HG02623 (cell line): Measurements from ENCODE around the gene TUBE1.
"Not testable (repeated sequence)": the region's sequence is repeated elsewhere in the genome, so short reads cannot be mapped to it uniquely, and the experiment has no call there.

Experiments
- ATAC-seq: cut with Tn5 transposase; IDR thresholded peaks from one replicate; pipeline ENCODE4 v1.9.1; 2021; ENCODE audit warnings: moderate library complexity; ENCODE audit not compliant: unreplicated experiment

Gene TUBE1

DNA sequence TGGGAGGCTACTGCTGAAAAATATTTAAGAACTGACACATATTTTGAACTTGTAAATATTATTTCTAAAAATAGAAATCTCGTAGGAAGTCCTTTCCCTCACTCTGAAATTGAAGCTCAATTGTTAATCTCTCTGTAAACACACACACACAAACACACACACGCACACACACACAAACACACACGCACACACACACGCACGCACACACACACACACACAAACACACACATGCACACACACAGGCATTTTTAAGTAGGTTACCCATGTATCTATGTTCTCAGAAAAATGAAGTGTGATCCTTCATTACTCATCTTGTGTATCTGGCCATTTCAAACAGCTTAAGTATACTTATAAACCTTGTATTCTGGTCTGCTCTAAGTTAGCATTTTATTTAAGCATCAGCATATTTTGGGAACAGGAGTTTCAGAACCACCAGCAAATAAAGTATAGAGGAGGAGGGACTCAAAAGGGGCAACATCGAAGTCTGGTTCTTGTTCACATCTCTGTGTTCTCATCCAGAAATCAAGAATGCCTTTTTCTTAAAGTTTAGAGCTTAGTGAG, 21.8 kb downstream of the TUBE1 start:
- ATAC-seq, result no peak

DNA sequence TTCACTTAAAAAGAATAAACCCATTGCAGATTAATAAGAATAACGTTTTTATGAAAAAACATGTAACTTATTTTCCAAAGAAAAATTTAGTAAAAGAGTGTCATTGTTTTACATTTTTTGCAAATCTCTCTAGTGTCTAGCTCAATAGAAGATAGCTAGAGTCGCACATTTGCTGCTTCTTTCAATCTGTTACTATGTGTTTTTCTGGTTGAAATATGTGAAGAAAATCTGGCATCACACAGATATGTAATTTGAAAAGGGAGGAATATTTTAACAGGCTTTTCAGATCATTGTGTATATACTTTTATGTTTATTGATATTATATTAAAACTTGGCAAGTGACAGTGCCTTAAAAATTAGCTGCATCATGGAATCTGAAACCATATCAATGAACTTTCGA, 24.3 kb downstream of the TUBE1 start:
- ATAC-seq, result no peak

DNA sequence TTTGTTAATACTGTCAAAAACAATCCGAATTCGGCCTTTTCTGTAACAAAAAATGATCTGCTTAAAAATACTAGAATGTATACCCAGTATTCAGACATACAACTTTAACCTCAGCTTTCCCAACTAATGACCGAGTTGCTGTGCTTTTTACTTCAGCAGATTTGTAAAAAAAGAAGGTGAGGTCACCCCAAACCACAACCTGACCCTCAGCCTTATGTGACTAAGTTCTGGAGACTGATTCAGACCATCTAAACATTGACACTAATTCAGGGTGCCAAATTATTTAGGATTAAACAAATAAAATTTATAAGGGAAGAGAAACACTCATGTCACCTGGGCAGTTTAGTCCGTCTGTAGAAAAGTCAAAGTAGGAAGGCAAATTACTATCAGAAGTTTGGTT, 25.7 kb downstream of the TUBE1 start:
- ATAC-seq, result no peak

DNA sequence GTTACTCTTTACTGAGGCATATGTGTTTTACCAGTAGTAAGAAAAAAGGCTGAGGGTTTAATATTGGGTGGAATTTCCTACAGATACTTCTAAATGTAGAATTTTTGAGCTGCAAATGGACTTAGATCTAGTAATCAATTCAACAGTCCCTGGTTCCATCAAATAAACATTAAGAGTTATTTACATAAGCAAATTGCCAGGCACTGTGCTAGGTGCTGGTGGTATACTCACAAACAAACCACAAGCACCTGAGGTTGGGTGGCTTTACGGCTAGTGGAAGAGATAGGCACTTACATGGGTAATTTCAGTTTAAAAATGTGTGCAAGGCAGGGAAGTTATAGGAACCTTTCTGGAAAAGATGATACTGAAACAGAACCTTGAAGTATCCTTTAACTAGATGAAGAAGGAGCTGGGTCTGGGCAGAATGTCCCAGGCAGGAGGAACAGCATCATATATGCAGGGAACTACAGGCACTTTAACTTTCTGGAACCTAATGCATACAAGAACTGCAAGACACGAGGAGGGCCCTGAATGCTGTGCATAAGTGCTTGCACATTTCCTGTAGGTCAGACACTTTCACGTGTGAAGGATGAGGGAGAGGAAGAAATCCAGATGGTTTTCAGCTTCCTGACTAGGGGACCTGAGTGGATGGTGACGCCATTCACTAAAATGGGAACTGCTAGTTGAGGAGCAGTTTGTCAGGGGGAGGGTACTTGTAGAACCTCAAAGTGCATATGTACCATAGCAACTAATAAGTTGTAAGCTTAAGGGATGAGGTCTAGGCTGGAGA, 28.8 kb downstream of the TUBE1 start:
- no peak for ATAC-seq

DNA sequence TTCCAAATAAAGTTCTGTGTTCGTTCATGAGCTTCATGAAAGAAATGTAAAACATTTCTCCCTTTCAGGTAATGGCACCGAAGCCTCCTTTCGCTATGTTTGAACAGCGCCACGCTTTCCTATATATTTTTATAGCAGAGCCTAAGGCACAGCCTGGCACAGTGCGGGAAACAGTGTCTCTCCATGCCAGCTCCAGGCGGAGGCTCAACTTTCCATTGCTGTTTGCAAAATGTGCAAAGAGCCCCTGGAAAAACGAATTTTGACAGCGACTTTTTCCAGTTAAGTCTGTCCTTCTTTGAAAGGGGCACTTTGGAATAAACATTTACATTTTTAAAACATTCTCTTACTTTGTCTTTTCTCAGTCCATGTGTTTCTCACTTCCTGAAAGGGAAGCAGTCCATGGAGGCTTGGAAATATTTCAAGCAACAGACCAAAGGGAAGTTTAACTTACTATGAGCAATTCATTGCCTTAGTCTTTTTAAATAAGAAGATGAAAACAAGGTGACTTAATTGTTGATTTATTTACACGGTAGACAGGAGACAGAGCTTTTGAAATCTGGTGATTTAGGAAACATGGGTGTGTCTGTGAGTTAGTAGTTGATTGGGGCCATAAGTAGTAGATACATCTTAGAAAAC, 32.6 kb downstream of the TUBE1 start:
- ATAC-seq, result no peak

DNA sequence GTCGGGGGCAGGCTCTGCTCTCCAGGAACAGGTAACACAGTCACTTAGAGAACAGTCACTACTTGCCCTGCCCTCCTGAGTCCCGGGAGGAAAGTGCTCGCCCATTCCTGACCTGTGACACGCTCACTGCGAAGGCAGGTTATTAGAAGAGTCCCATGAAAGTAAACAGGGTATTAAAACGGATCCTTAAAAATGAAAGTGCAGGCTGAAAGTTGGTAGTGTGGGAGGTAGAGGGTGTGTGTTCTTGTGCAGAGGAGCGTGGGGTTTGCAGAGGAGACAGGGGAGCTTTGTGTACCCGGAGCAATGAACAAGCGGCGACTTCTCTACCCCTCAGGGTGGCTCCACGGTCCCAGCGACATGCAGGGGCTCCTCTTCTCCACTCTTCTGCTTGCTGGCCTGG, 33.3 kb downstream of the TUBE1 start, which contains the start of gene CCN6:
Gene CCN6, plus strand, starts transcription at position 104 of the 400 bp plus-strand sequence. Its CDS starts 254 bp downstream, at position 358.
- ATAC-seq, result no peak

DNA sequence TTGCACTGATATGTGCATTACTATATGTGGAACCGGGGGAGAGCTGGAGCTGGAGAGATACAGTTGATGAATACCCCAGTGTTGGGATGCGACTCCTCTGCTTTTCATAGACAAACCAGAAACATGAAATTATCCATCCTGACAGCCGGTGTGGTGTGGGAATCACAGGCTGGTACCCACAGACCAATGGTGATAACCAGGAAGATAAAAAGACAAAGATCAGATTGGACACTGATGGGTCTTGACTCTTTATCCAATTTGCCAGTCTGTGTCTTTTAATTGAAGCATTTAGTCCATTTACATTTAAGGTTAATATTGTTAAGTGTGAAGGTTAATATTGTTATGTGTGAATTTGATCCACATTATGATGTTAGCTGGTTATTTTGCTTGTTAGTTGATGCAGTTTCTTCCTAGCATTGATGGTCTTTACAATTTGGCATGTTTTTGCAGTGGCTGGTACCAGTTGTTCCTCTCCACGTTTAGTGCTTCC, 36.0 kb downstream of the TUBE1 start:
- not testable (repeated sequence) for ATAC-seq

DNA sequence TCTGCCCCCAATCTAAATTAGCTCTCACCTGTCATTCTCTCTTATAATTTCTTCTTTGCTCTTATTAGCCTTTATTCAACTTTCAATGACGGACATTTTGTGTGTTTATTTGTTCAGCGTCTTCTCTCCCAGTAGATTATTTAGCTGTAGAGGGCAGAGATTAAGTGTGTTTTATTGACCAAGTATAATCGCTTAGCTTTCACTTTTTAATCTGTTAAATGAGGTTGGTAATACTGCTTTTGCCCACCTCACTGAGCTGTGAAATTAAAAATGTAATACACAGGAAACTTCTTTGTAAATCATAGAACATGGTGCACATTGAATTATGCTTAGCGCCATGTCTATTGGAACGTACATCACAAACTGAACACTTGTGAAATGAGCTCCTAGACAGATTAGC, 36.9 kb downstream of the TUBE1 start:
- no peak for ATAC-seq

DNA sequence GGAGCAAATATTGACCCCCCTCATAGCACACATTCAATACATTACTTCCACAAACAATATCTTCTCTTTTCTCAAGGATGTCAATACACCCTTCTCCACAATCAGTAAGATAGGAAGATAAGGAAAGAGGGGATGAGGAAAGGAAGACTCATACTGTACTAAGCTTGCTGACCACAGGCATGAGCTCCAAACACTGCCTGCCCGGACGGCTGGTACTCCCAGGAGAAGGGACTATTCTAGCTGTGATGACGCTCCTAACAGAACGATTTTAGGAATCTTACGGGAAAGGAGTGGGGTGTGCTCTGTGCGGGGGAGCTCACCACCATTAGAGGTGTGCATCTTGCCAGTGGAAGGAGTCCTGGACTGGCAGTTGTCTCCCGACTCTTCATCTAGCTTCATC, 37.3 kb downstream of the TUBE1 start:
- ATAC-seq, result no peak

DNA sequence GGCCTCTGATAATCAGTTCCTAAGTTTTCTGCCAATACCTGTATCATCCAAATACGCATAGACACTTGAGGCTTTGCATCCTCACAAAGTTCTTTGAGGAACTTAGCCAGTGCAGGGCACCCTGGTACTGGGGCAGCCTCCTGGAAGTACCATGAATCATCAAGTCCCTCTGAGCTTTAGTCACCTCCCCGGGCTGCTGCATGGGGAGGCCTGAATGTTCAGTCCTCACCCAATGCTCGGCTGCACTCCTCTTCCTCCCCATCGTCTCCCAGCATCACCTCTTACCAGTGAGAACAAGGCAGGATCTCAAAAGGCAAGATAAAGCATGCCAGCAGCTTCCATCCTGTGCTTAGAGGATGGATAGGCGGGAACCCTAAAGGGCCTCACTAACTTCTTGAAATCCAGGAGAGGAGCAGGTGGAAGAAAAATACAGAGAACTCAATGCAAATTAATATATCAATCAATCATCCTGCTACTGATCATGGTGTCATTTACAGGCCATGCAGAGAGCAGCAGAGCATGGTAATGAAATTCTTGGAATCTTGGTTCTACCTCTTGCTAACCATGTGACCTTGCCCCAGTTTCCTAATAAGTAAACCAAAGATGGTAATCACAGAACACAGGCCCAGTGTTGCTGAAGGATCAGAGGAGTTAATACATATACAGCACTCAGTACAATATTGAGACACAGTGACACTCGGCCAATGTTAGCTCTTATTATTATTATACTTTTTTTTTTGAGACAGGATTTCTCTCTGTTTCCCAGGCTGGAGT, 38.1 kb downstream of the TUBE1 start:
- no peak for ATAC-seq

DNA sequence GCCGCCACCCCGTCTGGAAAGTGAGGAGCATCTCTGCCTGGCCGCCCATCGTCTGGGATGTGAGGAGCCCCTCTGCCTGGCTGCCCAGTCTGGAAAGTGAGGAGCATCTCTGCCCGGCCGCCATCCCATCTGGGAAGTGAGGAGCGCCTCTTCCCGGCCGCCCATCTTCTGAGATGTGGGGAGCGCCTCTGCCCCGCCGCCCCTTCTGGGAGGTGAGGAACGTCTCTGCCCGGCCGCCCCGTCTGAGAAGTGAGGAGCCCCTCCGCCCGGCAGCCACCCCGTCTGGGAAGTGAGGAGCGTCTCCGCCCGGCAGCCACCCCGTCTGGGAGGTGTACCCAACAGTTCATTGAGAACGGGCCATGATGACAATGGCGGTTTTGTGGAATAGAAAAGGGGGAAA, 39.8 kb downstream of the TUBE1 start:
- ATAC-seq, result not testable (repeated sequence)

DNA sequence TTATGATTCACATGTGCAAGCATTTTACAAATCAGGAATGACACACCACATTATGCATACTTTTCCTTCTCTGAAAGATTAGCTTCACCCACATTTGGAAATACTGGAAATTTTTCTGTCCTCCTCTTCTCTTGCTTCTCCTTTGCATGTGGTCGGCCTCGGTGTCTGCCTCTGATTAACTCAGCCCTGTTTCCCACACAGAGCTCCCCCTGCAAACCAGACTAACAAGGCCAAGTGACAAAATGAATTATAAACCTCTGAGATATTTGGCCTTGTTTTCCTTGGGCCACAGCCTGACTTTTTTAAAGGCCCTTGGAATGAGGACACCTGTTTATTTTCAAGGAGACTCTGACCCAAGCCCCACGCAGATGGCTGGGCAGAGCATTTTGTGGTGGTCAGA, 42.4 kb downstream of the TUBE1 start:
- ATAC-seq, result no peak

DNA sequence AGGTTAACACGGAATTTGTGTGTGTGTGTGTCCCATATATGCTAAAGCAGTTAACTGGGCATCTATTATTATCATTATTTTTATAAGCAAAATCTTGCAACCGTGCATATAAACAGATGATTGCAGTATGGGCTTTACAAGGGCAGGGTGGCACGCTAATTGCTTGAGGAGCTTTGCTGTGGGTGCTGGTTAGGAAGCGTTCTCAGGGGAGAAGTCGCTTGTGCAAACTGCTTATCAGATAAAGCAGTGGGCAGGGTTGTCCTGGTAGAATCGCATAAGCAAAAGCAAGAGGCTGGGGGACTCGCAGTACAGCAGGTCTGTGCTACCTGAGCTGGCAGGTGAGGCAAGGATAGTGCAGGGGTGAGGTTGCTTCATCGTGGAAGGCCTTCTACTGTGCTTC, 43.1 kb downstream of the TUBE1 start:
- no peak for ATAC-seq

DNA sequence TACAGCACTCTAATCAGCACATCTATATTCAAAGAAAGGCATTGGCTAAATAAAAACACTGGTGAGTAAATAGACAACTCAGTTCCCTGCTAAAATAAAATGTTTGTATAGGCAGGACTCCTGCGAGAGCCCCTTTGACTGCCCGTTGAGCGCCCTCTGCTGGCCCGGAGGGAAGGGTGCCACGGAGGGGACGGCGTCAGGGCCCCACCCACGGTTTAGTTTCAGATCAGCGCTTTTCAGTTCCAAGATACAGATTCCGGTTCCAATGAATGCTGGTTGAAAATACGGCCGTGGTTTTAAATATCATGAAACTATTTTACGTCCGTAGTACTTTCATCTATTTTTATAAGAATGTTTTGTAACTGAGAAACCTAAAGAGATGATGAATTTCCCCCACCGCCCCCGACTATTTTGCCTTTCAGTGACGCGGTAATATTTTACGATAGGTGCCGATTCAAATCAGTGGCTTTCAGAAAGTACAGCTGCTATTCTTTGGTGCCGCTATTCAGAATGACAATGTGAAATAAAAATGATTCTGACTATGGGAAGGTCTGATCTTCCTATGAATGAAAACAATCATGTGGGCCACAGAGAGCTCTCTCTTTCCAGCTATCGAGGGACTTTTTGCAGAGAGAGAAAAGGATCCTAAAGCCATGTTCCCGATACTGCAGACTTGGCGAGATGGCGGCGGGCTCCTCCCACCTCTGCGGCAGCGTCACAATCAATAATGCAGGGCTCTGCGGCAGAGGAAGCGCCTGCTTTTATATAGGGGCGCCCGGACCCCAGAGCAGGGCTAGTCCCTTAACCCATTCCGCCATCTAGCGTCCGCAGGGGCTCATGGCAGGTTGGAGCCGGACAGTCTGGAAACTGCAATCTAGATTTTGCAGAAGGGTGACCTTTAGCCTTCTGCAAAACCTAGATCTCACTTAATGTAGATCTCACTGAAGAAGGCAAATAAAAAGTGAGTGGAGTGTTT, 44.0 kb downstream of the TUBE1 start:
- peak; percentile 90 for ATAC-seq

DNA sequence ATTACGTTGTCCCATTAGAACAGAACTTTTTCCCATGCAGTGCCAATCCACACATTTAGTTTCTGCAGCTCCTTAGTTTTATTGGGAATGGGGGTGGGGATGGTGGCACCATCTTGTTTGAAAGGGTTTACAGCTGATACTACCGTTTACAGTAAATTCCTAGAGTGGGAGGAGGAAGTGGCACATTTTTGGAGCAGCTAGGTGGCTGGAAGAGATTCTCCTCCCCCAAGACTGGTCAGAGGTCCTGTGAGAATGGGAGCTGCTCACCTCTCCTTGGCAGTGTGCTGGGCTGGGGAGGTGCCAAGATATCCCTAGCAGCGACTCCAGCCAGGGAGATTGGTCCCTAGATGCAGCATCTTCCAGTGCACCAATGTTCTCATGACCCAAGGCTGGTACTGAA, 45.7 kb downstream of the TUBE1 start:
- ATAC-seq, result no peak

DNA sequence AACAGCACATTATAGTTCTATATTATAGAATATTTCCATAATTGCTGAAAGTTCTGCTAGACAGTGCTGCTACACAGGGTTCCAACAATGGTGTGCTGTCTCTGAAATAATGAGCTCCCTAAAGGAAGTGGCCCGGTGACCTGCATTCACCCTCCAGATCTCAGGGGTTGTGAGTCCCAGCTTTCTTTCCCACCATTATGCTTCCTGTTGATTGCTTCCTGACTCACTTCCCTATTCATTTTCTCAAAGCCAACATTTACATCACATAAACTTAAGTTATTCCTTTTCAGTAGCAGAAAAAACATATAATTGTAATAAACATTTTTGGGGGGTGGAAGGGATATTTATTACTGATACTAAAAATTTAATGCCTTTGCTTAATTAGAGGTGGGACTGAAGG, 46.3 kb downstream of the TUBE1 start:
- ATAC-seq, result no peak

DNA sequence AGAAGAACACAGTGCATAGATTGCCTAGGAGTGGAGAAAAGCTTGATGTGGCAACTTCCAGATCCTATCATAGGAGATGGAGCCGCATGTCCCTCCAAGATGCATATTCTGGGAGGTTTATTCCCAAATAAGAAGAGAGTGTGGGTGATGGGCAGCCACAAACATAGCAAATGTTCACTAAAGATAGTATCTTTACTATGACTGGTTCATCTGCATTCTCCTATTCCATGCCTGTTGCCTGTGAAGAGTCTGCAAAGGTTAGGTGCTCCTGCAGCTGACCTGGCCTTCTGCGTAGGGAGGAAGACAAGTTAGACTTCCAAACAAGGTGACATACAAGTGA, 47.9 kb downstream of the TUBE1 start:
- no peak for ATAC-seq

DNA sequence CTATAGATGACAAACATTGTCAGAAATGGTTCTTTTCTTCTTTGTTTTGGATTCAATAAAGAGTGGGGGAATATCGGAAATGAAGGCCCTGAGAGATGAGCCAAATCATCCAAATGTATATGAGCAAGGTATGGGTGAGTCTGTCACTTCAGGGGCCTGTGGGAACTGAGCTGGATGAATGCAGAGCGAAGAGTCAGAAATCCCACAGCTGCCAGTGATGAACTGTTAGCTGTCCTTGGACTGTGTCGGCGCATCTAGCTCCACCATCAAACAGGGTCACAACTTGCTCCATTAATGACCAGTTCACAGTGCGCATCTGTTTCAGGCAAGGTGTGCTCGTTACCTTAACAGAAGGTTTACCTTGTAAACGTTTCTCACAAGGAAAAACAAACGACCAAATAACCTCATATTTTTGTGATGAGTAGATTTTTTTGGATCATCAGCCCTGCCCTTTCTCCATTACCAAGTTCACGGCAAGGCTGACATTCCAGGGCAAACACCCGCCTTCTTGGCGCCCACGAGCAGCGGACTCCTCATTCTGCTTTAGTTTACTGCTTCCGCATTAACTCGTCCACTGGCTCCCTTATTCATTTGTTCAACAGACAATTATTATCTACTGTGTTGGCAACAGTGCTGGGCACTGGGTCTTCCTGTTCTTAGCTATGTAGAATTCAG, 48.4 kb downstream of the TUBE1 start:
- ATAC-seq, result no peak

DNA sequence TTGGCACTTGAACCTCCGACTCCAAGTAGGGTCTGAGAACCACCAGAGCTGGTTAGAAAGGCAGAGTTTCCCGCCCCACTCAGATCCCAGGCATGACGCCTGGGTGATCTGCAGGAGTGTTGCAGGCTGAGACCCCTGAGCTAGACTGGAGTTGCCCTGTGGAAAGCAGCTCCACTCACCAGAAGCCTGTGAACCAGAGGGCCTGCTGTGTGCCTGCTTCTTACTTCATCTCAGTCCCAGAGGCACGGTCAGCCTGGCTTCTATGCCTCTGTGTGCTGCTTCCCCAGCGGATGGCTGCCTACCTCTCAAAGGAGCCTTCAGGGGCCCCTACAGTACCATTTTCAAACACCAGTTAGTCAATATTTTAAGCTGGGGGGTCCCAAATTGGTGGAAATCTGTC, 49.0 kb downstream of the TUBE1 start:
- ATAC-seq, result no peak

DNA sequence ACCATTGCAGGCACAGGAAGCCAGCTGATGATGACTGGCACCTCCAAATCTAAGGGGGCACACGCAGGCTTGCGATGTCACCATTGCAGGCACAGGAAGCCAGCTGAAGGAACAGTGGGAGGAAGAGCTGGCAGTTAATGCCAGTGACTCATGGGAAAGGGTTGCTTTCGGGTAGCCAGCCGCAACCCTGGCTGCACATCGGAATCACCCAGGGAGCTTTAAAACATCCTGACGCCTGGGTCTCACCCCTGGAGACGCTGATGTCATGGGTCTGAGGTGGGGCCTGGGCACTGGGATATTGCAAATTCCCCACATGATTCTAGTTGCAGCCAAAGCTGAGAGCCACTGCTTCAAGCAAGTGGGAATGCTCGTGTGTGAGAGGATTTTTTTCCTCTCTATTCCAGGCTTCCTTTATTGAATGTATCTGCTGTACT, 49.5 kb downstream of the TUBE1 start:
- no peak for ATAC-seq
